Breast epithelium (tissue), 3 donors: ENCODE data around the gene FAM181A.

Experiments used
- POLR2A ChIP-seq: fragments of 450-650 bp; IDR thresholded peaks from one replicate; pipeline ENCODE4 v1.6.1; 2016; ENCODE audit warnings: antibody characterized with exemption, mild to moderate bottlenecking, moderate library complexity
- POLR2AphosphoS5 ChIP-seq, 3 donors: sonication (generic); formaldehyde crosslinking; IDR thresholded peaks; one replicate each; pipeline ENCODE4 v1.6.1; 2017; ENCODE audit warnings: antibody characterized with exemption in 3 of 3
- TF ChIP-seq, protein P1 (sequence below), 3 donors: fragments of 450-650 bp; IDR thresholded peaks; one replicate each; pipeline ENCODE4 v1.5.1; 2016 to 2017; ENCODE audit warnings: antibody characterized with exemption in 3 of 3, mild to moderate bottlenecking in 3 of 3, moderate library complexity in 3 of 3

DNA sequence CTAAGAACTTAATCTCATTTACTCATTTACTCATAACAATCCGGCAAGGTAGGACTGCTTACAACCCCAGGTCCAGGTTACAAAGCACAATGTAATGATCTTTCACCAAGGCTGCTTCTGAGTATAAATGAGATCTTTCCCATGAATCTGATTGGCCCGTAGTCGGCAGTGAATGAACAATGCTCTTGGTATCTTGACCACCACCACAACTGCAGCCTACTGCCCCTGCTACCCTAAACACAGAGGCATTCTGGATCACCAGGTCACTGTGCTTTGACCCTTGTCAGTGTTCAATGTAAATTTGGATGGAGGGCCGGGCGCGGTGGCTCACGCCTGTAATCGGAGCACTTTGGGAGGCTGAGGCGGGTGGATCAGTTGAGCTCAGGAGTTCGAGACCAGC is 15.9 kb downstream of the FAM181A start:
- TF ChIP-seq, protein P1, sequence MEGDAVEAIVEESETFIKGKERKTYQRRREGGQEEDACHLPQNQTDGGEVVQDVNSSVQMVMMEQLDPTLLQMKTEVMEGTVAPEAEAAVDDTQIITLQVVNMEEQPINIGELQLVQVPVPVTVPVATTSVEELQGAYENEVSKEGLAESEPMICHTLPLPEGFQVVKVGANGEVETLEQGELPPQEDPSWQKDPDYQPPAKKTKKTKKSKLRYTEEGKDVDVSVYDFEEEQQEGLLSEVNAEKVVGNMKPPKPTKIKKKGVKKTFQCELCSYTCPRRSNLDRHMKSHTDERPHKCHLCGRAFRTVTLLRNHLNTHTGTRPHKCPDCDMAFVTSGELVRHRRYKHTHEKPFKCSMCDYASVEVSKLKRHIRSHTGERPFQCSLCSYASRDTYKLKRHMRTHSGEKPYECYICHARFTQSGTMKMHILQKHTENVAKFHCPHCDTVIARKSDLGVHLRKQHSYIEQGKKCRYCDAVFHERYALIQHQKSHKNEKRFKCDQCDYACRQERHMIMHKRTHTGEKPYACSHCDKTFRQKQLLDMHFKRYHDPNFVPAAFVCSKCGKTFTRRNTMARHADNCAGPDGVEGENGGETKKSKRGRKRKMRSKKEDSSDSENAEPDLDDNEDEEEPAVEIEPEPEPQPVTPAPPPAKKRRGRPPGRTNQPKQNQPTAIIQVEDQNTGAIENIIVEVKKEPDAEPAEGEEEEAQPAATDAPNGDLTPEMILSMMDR (IDR thresholded peaks at IDR 0.05): no peak
- TF ChIP-seq POLR2A (no peak), POLR2AphosphoS5 (IDR thresholded peaks at IDR 0.05) (no peak)
